Erythroblast (primary cell): ENCODE measurements around the gene CAVIN1.

ENCODE experiments used
- GATA1 ChIP-seq: IDR thresholded peaks from 2 replicates; pipeline ENCODE4 v1.6.1; 2011; ENCODE audit warnings: low read depth, mild to moderate bottlenecking, control low read depth, low read length, moderate library complexity
- POLR2A ChIP-seq: IDR thresholded peaks from 2 replicates; pipeline ENCODE4 v1.6.1; 2011; ENCODE audit warnings: mild to moderate bottlenecking, low read length

DNA sequence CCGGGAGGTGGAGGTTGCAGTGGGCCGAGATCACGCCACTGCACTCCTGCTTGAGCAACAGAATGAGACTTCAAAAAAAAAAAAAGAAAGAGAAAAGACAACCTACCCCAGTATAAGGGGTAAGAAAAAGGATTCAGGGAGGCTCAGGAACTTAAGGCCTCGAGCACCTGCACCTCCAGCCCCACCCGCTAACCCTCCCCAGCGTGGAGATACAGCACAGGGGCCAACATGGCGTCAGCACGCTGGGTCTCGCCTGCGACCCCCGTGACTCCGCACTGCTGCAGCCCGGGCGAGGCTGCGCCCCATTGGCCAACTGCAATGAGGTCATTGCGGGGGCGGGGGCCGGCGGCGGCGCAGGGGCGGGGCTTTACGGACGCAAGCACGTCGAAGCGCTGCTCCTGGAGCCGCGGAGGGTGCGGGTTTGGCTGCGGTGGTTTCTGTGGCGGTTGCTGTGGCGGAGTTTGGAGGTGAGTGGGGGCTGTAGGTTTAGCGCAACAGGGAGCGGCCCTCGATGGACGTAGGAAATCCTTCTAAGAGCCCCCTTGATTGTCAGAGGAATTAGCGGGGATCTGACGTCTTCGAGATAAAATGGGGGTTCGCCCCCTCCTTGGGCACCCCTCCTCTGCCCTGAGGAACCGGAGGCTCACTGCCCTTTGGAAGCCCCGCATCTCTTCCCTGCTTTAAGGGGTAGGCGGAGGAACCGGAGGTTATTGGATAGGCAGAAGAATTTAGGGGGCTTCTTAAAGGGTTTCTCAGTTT is 35.6 kb upstream of the CAVIN1 start, which contains the start of gene ATP6V0A1:
- TF ChIP-seq POLR2A (peak; percentile 63), GATA1 (no peak)
